HUES6 (cell line): ENCODE data around the gene MED31.

Experiments used
- H3K27ac ChIP-seq: 2 replicates; pipeline ENCODE4 v1.7.0; 2013; ENCODE audit warnings: low read depth, mild to moderate bottlenecking, low read length, inconsistent platforms
- H3K27me3 ChIP-seq: 2 replicates; pipeline ENCODE4 v1.6.1; 2013; ENCODE audit warnings: low read length; ENCODE audit not compliant: control insufficient read depth, insufficient read depth
- H3K36me3 ChIP-seq: 2 replicates; pipeline ENCODE4 v1.6.1; 2013; ENCODE audit warnings: low read length; ENCODE audit not compliant: control insufficient read depth, insufficient read depth
- H3K4me1 ChIP-seq: 2 replicates; pipeline ENCODE4 v1.6.1; 2013; ENCODE audit warnings: low read length; ENCODE audit not compliant: control insufficient read depth, insufficient read depth
- H3K4me3 ChIP-seq: 2 replicates; pipeline ENCODE4 v1.5.1; 2013; ENCODE audit warnings: low read depth, low read length
- H3K9ac ChIP-seq: one replicate; pipeline ENCODE4 v1.6.1; 2013; ENCODE audit warnings: mild to moderate bottlenecking, low read length
- H3K9me3 ChIP-seq: 2 replicates; pipeline ENCODE4 v1.6.1; 2013; ENCODE audit warnings: low read depth, low read length; ENCODE audit not compliant: control insufficient read depth, insufficient read depth

The MED31 gene

GRCh38 chr17:6638046-6638908 is 13.1 kb downstream of the MED31 start:
- H3K9ac ChIP-seq, result no peak overlapping the region
- peaks cover 8% of the 10 kb centered on the region for H3K4me1 ChIP-seq
- H3K27ac ChIP-seq, result no peak overlapping the region
- no peak overlapping the region for H3K4me3 ChIP-seq
- H3K36me3 ChIP-seq, result peaks cover 30% of the 10 kb centered on the region
- no peaks in the 10 kb centered on the region for H3K27me3 ChIP-seq
- H3K9me3 ChIP-seq, result no peaks in the 10 kb centered on the region

GRCh38 chr17:6637458-6637840 is 14.0 kb downstream of the MED31 start:
- no peaks in the 10 kb centered on the region for H3K9me3 ChIP-seq
- no peaks in the 10 kb centered on the region for H3K27me3 ChIP-seq
- H3K4me3 ChIP-seq, result no peak overlapping the region
- no peak overlapping the region for H3K27ac ChIP-seq
- peaks cover 8% of the 10 kb centered on the region for H3K4me1 ChIP-seq
- no peak overlapping the region for H3K9ac ChIP-seq
- peaks cover 29% of the 10 kb centered on the region for H3K36me3 ChIP-seq

- H3K9ac ChIP-seq, result no peak overlapping the region
- peaks cover 3% of the 10 kb centered on the region for H3K4me1 ChIP-seq
- H3K4me3 ChIP-seq, result no peak overlapping the region
- H3K36me3 ChIP-seq, result peaks cover 28% of the 10 kb centered on the region
- no peaks in the 10 kb centered on the region for H3K9me3 ChIP-seq
- H3K27ac ChIP-seq, result no peak overlapping the region
- H3K27me3 ChIP-seq, result no peaks in the 10 kb centered on the region
Measured at GRCh38 chr17:6636616-6637457, 14.6 kb downstream of the MED31 start.

- Histone ChIP-seq H3K36me3 (peaks cover 33% of the 10 kb centered on the region), H3K4me3 (no peak overlapping the region), H3K27me3 (no peaks in the 10 kb centered on the region), H3K9ac (no peak overlapping the region), H3K4me1 (no peaks in the 10 kb centered on the region; the same call in 1 of the 2 replicates), H3K9me3 (no peaks in the 10 kb centered on the region), H3K27ac (no peak overlapping the region)
Measured at GRCh38 chr17:6636105-6636504, 15.3 kb downstream of the MED31 start.

GRCh38 chr17:6633263-6633662 is 18.1 kb downstream of the MED31 start:
- Histone ChIP-seq H3K27me3 (no peaks in the 10 kb centered on the region), H3K27ac (no peak overlapping the region), H3K36me3 (peaks cover 49% of the 10 kb centered on the region), H3K4me1 (no peaks in the 10 kb centered on the region), H3K9me3 (no peaks in the 10 kb centered on the region), H3K9ac (no peak overlapping the region), H3K4me3 (no peak overlapping the region)

- H3K27me3 ChIP-seq, result no peaks in the 10 kb centered on the region
- peaks cover 56% of the 10 kb centered on the region for H3K36me3 ChIP-seq
Measured at GRCh38 chr17:6632530-6632929, 18.9 kb downstream of the MED31 start.

GRCh38 chr17:6630390-6630789 is 21.0 kb downstream of the MED31 start:
- H3K9me3 ChIP-seq, result no peaks in the 10 kb centered on the region
- H3K36me3 ChIP-seq, result peaks cover 66% of the 10 kb centered on the region
- no peaks in the 10 kb centered on the region for H3K4me1 ChIP-seq
- H3K9ac ChIP-seq, result no peak overlapping the region
- H3K27ac ChIP-seq, result no peak overlapping the region
- no peak overlapping the region for H3K4me3 ChIP-seq
- no peaks in the 10 kb centered on the region for H3K27me3 ChIP-seq

More at GRCh38 chr17:6632530-6632929, 18.9 kb downstream of the MED31 start:
- H3K27ac ChIP-seq, result no peak overlapping the region
- H3K4me1 ChIP-seq, result no peaks in the 10 kb centered on the region
- no peak overlapping the region for H3K4me3 ChIP-seq
- no peak overlapping the region for H3K9ac ChIP-seq
- no peaks in the 10 kb centered on the region for H3K9me3 ChIP-seq

GRCh38 chr17:6627019-6627418 is 24.4 kb downstream of the MED31 start:
- H3K4me3 ChIP-seq, result no peak overlapping the region
- H3K4me1 ChIP-seq, result no peaks in the 10 kb centered on the region
- peaks cover 65% of the 10 kb centered on the region for H3K36me3 ChIP-seq
- H3K27ac ChIP-seq, result no peak overlapping the region
- H3K9ac ChIP-seq, result no peak overlapping the region
- H3K27me3 ChIP-seq, result no peaks in the 10 kb centered on the region
- H3K9me3 ChIP-seq, result no peaks in the 10 kb centered on the region

- peaks cover 69% of the 10 kb centered on the region for H3K36me3 ChIP-seq
- no peaks in the 10 kb centered on the region for H3K27me3 ChIP-seq
- H3K4me1 ChIP-seq, result no peaks in the 10 kb centered on the region
- no peak overlapping the region for H3K27ac ChIP-seq
- H3K4me3 ChIP-seq, result no peak overlapping the region
- no peaks in the 10 kb centered on the region for H3K9me3 ChIP-seq
- H3K9ac ChIP-seq, result no peak overlapping the region
Measured at GRCh38 chr17:6626616-6627015, 24.8 kb downstream of the MED31 start.

GRCh38 chr17:6623941-6624340 is 27.5 kb downstream of the MED31 start:
- Histone ChIP-seq H3K9ac (no peak overlapping the region), H3K27ac (no peak overlapping the region), H3K36me3 (peaks cover 75% of the 10 kb centered on the region), H3K4me1 (no peaks in the 10 kb centered on the region), H3K27me3 (no peaks in the 10 kb centered on the region), H3K9me3 (no peaks in the 10 kb centered on the region), H3K4me3 (no peak overlapping the region)

- peaks cover 59% of the 10 kb centered on the region for H3K36me3 ChIP-seq
- H3K4me3 ChIP-seq, result no peak overlapping the region
- no peaks in the 10 kb centered on the region for H3K4me1 ChIP-seq
- no peaks in the 10 kb centered on the region for H3K27me3 ChIP-seq
- no peaks in the 10 kb centered on the region for H3K9me3 ChIP-seq
- H3K27ac ChIP-seq, result no peak overlapping the region
- no peak overlapping the region for H3K9ac ChIP-seq
Measured at GRCh38 chr17:6611231-6611630, 40.2 kb downstream of the MED31 start.
